ENCODE results near the gene PRRG4.

PRRG4 gene

DNA sequence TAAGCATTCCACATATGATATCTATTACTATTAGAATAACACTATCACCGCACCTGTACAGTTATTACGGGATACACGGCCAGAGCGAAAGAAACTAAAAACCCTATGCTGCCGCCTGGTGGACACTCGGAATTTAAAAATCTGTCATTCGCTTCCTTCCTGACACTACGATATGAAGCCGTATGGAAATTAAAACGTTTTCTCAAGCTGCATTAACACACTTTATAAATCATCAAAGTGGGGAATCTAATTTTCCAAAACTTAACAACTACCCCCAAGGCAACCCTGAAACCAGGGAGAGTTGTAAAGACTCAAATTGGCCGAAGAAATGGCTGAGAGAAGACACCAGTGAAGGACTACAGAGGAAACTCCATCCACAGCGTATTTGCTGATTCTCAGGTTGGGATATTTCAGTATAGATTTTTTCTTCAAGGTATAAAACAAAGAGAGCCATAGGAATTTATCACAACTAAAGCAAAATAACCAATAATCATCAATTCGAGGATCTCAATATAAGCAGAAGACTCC, 36.7 kb upstream of the PRRG4 start:
- TF ChIP-seq, protein P1, sequence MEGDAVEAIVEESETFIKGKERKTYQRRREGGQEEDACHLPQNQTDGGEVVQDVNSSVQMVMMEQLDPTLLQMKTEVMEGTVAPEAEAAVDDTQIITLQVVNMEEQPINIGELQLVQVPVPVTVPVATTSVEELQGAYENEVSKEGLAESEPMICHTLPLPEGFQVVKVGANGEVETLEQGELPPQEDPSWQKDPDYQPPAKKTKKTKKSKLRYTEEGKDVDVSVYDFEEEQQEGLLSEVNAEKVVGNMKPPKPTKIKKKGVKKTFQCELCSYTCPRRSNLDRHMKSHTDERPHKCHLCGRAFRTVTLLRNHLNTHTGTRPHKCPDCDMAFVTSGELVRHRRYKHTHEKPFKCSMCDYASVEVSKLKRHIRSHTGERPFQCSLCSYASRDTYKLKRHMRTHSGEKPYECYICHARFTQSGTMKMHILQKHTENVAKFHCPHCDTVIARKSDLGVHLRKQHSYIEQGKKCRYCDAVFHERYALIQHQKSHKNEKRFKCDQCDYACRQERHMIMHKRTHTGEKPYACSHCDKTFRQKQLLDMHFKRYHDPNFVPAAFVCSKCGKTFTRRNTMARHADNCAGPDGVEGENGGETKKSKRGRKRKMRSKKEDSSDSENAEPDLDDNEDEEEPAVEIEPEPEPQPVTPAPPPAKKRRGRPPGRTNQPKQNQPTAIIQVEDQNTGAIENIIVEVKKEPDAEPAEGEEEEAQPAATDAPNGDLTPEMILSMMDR (conservative IDR thresholded peaks at IDR 0.05; ENCODE audit: low read depth, low read length) = peak; percentile 66
- no peak overlapping the region for H3K4me3 ChIP-seq (ENCODE audit: low read length)
- DNase-seq (ENCODE audit: low read depth) = no peak

DNA sequence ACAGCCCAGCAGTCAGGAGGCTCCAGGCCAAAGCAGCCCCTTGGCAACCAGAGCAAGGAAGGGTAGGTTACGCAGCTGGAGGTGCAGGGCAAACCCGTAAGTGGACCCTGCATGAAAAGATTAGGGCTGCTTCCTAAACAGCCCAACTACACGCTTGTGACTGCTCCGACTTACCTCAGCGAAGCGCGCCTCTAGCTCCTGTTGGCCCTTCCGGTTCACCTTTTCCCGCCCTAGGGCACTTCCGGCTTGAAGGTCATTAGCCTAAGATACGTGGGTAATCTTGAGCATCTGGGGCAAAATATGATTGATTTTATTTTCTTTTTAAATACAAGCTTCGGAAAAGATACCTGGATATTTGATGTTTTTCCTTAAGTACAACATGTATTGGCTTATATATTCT, 35.3 kb upstream of the PRRG4 start, which contains the start of gene CCDC73:
TSS of gene CCDC73 (minus strand) at position 224 of the 400 bp plus-strand sequence. CDS start 34,419 bp downstream, outside the sequence.
- DNase-seq (ENCODE audit: low read depth) = no peak
- H3K4me3 ChIP-seq (ENCODE audit: low read length) = no peak within 1 kb of the TSS
- TF ChIP-seq, protein P1 (conservative IDR thresholded peaks at IDR 0.05; ENCODE audit: low read depth, low read length) = no peak

DNA sequence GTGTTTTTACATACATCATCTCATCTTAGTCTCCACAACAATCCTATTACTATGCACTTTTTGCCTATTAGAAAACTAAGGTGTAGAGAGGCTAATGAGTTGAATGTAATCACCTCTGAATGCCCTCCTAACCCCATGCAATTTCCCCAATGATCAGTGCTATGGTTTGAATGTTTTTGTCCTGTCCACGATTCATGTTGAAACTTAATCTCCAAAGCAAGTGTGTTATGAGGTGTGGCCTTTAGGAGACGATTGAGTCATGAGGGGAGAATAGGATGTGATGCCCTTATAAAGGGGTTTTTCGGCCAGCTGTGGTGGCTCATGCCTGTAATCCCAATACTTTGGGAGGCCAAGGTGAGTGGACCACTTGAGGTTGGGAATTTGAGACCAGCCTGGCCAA, 33.3 kb upstream of the PRRG4 start:
- DNase-seq (ENCODE audit: low read depth) = no peak
- TF ChIP-seq, protein P1 (conservative IDR thresholded peaks at IDR 0.05; ENCODE audit: low read depth, low read length) = no peak
- no peak overlapping the region for H3K4me3 ChIP-seq (ENCODE audit: low read length)

- H3K4me3 ChIP-seq (ENCODE audit: low read length) = no peak overlapping the region
- TF ChIP-seq, protein P1 (conservative IDR thresholded peaks at IDR 0.05; ENCODE audit: low read depth, low read length) = peak; percentile 88
- no peak for DNase-seq (ENCODE audit: low read depth)
Measured at GRCh38 chr11:32809313-32809712, 20.4 kb upstream of the PRRG4 start.

DNA sequence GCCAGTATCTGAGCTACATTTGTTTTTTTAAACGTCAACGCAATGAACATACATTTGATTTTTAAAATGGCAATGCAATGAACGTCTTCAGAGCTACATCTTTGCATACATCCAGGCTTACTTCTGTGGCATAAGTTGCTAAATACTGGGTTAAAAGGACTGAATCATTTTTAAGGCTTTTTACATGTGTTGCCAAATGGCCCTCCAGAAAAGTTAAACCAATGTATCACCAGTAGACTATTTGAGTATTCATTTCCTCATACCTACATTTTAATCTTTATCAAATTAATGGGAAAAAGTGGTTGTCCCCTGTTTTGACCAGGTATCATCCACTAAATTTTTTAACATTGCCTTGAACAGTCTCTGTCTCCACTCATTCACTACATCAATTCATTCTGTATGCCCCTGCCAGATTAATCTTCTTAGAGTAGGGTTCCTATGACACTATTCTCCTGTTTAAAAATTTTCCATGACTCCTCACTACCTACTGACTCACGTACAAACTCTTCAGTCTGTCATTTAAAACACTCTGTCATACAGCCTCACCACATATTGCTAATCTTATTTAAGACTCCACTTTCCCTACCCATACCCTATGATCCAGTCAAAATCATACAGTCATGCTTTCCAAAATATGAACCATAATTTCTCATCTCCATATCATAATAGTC, 12.4 kb upstream of the PRRG4 start:
- TF ChIP-seq, protein P1 (conservative IDR thresholded peaks at IDR 0.05; ENCODE audit: low read depth, low read length) = no peak
- no peak overlapping the region for H3K4me3 ChIP-seq (ENCODE audit: low read length)
- DNase-seq (ENCODE audit: low read depth) = no peak

- TF ChIP-seq, protein P1 (conservative IDR thresholded peaks at IDR 0.05; ENCODE audit: low read depth, low read length) = no peak
- DNase-seq (ENCODE audit: low read depth) = no peak
- no peak overlapping the region for H3K4me3 ChIP-seq (ENCODE audit: low read length)
Measured at GRCh38 chr11:32817852-32818183, 11.9 kb upstream of the PRRG4 start.

DNA sequence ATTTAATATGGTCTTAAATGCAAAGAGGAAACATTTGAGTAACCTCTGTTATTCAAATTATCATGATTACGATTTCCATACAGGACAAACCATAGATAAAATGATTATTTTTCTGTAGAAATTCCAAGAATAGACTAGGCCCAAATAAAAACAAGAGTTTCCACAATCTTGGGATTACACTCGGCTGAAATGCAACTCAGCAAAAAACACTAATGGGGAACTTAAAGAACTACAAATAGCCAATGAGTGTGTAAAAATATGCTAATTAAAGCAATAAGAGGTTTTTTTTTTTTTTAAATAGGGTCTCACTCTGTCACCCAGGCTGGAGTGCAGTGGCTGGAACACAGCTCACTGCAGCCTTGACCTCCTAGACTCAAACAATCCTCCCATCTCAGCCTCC, 10.5 kb upstream of the PRRG4 start:
- no peak overlapping the region for H3K4me3 ChIP-seq (ENCODE audit: low read length)
- TF ChIP-seq, protein P1 (conservative IDR thresholded peaks at IDR 0.05; ENCODE audit: low read depth, low read length) = no peak
- DNase-seq (ENCODE audit: low read depth) = no peak
